Vagina (tissue), 2 donors: Measurements from ENCODE around the gene EFNB2. TPM values are rescaled to one million over a fixed set of nuclear protein-coding genes. Genes with fewer than 3 reads are reported as not detected.

ENCODE experiments used
- DNase-seq, 2 donors: peaks; one replicate each; pipeline ENCODE4 v3.0.0-alpha.2; 2017; ENCODE audit errors: extremely low spot score in 2 of 2
- H3K27ac ChIP-seq: fragments of 200-600 bp; sonication (generic); one replicate; pipeline ENCODE4 v1.5.1; 2019
- H3K27me3 ChIP-seq: fragments of 200-600 bp; sonication (generic); one replicate; pipeline ENCODE4 v1.5.1; 2019
- H3K36me3 ChIP-seq, 2 donors: fragments of 200-600 bp; sonication (generic); one replicate each; pipeline ENCODE4 v1.5.1; 2017 to 2019
- H3K4me1 ChIP-seq: fragments of 200-600 bp; sonication (generic); one replicate; pipeline ENCODE4 v1.5.1; 2019
- H3K4me3 ChIP-seq, 2 donors: fragments of 200-600 bp; sonication (generic); 1 replicate in 1 of 2; 2 replicates in 1 of 2; pipeline ENCODE4 v1.5.1; 2016 to 2019
- H3K9me3 ChIP-seq: fragments of 200-600 bp; sonication (generic); one replicate; pipeline ENCODE4 v1.5.1; 2019
- CTCF ChIP-seq, 3 experiments: fragments of 450-650 bp in 2 of 3; fragments of 200-600 bp in 1 of 3; sonication (generic) in 1 of 3; IDR thresholded peaks; one replicate each; pipeline ENCODE4 v1.5.1; 2017 to 2019; ENCODE audit warnings: antibody characterized with exemption in 3 of 3, mild to moderate bottlenecking in 2 of 3, moderate library complexity in 2 of 3
- POLR2A ChIP-seq, 2 donors: fragments of 450-650 bp; IDR thresholded peaks; one replicate each; pipeline ENCODE4 v1.6.1; 2017; ENCODE audit warnings: antibody characterized with exemption in 2 of 2, mild to moderate bottlenecking in 2 of 2, moderate library complexity in 2 of 2
- POLR2AphosphoS5 ChIP-seq, 2 donors: sonication (generic); formaldehyde crosslinking; IDR thresholded peaks; one replicate each; pipeline ENCODE4 v1.9.0; 2017; ENCODE audit warnings: antibody characterized with exemption in 2 of 2, mild to moderate bottlenecking in 2 of 2, low read depth in 1 of 2; ENCODE audit not compliant: insufficient read depth in 1 of 2
- intact Hi-C: fragments of 100-400 bp; cut with DNase I; formaldehyde crosslinking; loops from one replicate; pipeline ENCODE4 v1.15.1; 2023
- total RNA-seq: library from RNA; depleted of rRNA; stranded (reverse); fragments of >200 nt; gene quantifications from one replicate; pipeline ENCODE4 v1.2.3, GENCODE V29; 2016

The EFNB2 gene
- total RNA-seq, 1 donor from 2014 or later: 17.9 TPM

- TF ChIP-seq POLR2A (IDR thresholded peaks at IDR 0.05) (no peak), POLR2AphosphoS5 (IDR thresholded peaks at IDR 0.05; ENCODE audit: insufficient read depth in 1 of 2, low read depth in 1 of 2) (no peak), CTCF (IDR thresholded peaks at IDR 0.05) (no peak)
- DNase-seq: no peak
- Histone ChIP-seq H3K27me3 (no peaks in the 10 kb centered on the region), H3K4me1 (no peaks in the 10 kb centered on the region), H3K27ac (no peak overlapping the region), H3K4me3 (no peak overlapping the region), H3K9me3 (no peaks in the 10 kb centered on the region), H3K36me3 (no peaks in the 10 kb centered on the region)
- intact Hi-C loops: no loop called here
These were observed 67.3 kb downstream of the EFNB2 start for GRCh38 chr13:106468207-106468606.

- no peaks in the 10 kb centered on the region for H3K4me1 ChIP-seq
- no peak for TF ChIP-seq POLR2AphosphoS5 (IDR thresholded peaks at IDR 0.05; ENCODE audit: insufficient read depth in 1 of 2, low read depth in 1 of 2)
- TF ChIP-seq CTCF (IDR thresholded peaks at IDR 0.05): no peak
- TF ChIP-seq POLR2A (IDR thresholded peaks at IDR 0.05): no peak
- no peaks in the 10 kb centered on the region for H3K27me3 ChIP-seq
- intact Hi-C loops: no loop called here
- DNase-seq: no peak
- H3K36me3 ChIP-seq: no peaks in the 10 kb centered on the region
- no peak overlapping the region for H3K27ac ChIP-seq
- no peak overlapping the region for H3K4me3 ChIP-seq
- no peaks in the 10 kb centered on the region for H3K9me3 ChIP-seq
These were observed 67.9 kb downstream of the EFNB2 start for GRCh38 chr13:106467427-106468122.

- H3K4me1 ChIP-seq: no peaks in the 10 kb centered on the region
- H3K27ac ChIP-seq: no peak overlapping the region
- no peak overlapping the region for H3K4me3 ChIP-seq
- no peaks in the 10 kb centered on the region for H3K36me3 ChIP-seq
- H3K27me3 ChIP-seq: no peaks in the 10 kb centered on the region
- H3K9me3 ChIP-seq: no peaks in the 10 kb centered on the region
- no peak for DNase-seq
- intact Hi-C loops: no loop called here
- TF ChIP-seq POLR2A (IDR thresholded peaks at IDR 0.05): no peak
- TF ChIP-seq CTCF (IDR thresholded peaks at IDR 0.05): no peak
- TF ChIP-seq POLR2AphosphoS5 (IDR thresholded peaks at IDR 0.05; ENCODE audit: insufficient read depth in 1 of 2, low read depth in 1 of 2): no peak
These were observed 68.6 kb downstream of the EFNB2 start for GRCh38 chr13:106466691-106467426.

- no peak overlapping the region for H3K27ac ChIP-seq
- H3K36me3 ChIP-seq: no peaks in the 10 kb centered on the region
- H3K27me3 ChIP-seq: no peaks in the 10 kb centered on the region
- no peaks in the 10 kb centered on the region for H3K9me3 ChIP-seq
- no peak for DNase-seq
- no peak for TF ChIP-seq POLR2AphosphoS5 (IDR thresholded peaks at IDR 0.05; ENCODE audit: insufficient read depth in 1 of 2, low read depth in 1 of 2)
- no peak for TF ChIP-seq POLR2A (IDR thresholded peaks at IDR 0.05)
- TF ChIP-seq CTCF (IDR thresholded peaks at IDR 0.05): no peak
- no peak overlapping the region for H3K4me3 ChIP-seq
- no peaks in the 10 kb centered on the region for H3K4me1 ChIP-seq
- intact Hi-C loops: no loop called here
These were observed 71.4 kb downstream of the EFNB2 start for GRCh38 chr13:106464076-106464475.

GRCh38 chr13:106462710-106463109 lies 72.8 kb downstream of the EFNB2 start:
- no peak for DNase-seq
- TF ChIP-seq POLR2A (IDR thresholded peaks at IDR 0.05): no peak
- no peak for TF ChIP-seq POLR2AphosphoS5 (IDR thresholded peaks at IDR 0.05; ENCODE audit: insufficient read depth in 1 of 2, low read depth in 1 of 2)
- no peak for TF ChIP-seq CTCF (IDR thresholded peaks at IDR 0.05)
- Histone ChIP-seq H3K4me3 (no peak overlapping the region), H3K27me3 (no peaks in the 10 kb centered on the region), H3K36me3 (no peaks in the 10 kb centered on the region), H3K9me3 (no peaks in the 10 kb centered on the region), H3K4me1 (no peaks in the 10 kb centered on the region), H3K27ac (no peak overlapping the region)
- intact Hi-C loops: no loop called here
